ENCODE measurements around the gene RGS8. TPM values are rescaled to one million over a fixed set of nuclear protein-coding genes. Genes with fewer than 3 reads are reported as not detected.

The RGS8 gene
- total RNA-seq, 1 experiment from 2014 or later, result not detected

DNA sequence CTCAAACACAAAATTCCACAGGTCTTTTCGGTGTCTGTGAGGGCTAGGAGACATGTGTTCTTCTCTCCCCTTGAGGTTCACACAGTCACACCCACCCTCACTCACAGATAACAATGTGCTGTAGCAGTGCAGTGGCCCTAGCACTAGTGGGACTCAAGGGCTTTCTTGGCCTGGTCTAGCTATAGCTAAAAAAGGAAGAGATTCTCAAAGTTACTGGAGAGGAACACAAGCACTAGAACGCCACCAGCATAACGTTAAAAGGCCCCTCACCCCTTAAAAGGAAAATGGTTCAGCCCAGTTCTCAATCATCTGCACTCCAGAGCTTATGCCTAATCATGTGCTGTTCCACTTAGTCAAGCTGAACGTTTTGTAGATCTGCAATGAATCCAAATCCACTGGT is 39.5 kb downstream of the RGS8 start:
- BruUV-seq (replicated peaks), result no TSS peak
- POLR2A ChIA-PET, result no interaction called here
- intact Hi-C loops (cut with micrococcal nuclease; ENCODE audit: unreplicated experiment) (no loop called here), in situ Hi-C loops (cut with HindIII; ENCODE audit: low pct_unique_long_range_greater_than_20kb, low sequenced_read_pairs) (no loop called here)
- Histone ChIP-seq H3K9me3 (ENCODE audit: control insufficient read depth, insufficient read depth, low read depth, low read length) (no peaks in the 10 kb centered on the region), H3K27ac (ENCODE audit: low read length) (no peak overlapping the region), H3K4me1 (ENCODE audit: control insufficient read depth, insufficient read depth, low read length) (no peaks in the 10 kb centered on the region), H3K4me3 (ENCODE audit: low read depth in 2 of 2, low read length in 2 of 2) (no peak overlapping the region), H3K27me3 (ENCODE audit: control insufficient read depth, insufficient read depth, low read length) (no peaks in the 10 kb centered on the region; the same call in 1 of the 2 replicates), H3K36me3 (ENCODE audit: control insufficient read depth, insufficient read depth, low read length) (no peaks in the 10 kb centered on the region)
- CTCF ChIA-PET, result interaction anchor here (0.6 kb wide), 1 partner anchor 8 kb away, joined by 3 read pairs; no protein-coding TSS in a partner anchor
- TF ChIP-seq, protein P1, sequence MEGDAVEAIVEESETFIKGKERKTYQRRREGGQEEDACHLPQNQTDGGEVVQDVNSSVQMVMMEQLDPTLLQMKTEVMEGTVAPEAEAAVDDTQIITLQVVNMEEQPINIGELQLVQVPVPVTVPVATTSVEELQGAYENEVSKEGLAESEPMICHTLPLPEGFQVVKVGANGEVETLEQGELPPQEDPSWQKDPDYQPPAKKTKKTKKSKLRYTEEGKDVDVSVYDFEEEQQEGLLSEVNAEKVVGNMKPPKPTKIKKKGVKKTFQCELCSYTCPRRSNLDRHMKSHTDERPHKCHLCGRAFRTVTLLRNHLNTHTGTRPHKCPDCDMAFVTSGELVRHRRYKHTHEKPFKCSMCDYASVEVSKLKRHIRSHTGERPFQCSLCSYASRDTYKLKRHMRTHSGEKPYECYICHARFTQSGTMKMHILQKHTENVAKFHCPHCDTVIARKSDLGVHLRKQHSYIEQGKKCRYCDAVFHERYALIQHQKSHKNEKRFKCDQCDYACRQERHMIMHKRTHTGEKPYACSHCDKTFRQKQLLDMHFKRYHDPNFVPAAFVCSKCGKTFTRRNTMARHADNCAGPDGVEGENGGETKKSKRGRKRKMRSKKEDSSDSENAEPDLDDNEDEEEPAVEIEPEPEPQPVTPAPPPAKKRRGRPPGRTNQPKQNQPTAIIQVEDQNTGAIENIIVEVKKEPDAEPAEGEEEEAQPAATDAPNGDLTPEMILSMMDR (IDR thresholded peaks at IDR 0.05), result no peak
- TF ChIP-seq TCF7L2 (IDR thresholded peaks at IDR 0.05; ENCODE audit: low read depth, low read length) (no peak), POLR2AphosphoS5 (IDR thresholded peaks at IDR 0.05; ENCODE audit: low read depth, low read length) (no peak), SIN3A (IDR thresholded peaks at IDR 0.05; ENCODE audit: borderline replicate concordance, insufficient read depth, low read depth, low read length) (no peak)
- TF ChIP-seq, protein P2, sequence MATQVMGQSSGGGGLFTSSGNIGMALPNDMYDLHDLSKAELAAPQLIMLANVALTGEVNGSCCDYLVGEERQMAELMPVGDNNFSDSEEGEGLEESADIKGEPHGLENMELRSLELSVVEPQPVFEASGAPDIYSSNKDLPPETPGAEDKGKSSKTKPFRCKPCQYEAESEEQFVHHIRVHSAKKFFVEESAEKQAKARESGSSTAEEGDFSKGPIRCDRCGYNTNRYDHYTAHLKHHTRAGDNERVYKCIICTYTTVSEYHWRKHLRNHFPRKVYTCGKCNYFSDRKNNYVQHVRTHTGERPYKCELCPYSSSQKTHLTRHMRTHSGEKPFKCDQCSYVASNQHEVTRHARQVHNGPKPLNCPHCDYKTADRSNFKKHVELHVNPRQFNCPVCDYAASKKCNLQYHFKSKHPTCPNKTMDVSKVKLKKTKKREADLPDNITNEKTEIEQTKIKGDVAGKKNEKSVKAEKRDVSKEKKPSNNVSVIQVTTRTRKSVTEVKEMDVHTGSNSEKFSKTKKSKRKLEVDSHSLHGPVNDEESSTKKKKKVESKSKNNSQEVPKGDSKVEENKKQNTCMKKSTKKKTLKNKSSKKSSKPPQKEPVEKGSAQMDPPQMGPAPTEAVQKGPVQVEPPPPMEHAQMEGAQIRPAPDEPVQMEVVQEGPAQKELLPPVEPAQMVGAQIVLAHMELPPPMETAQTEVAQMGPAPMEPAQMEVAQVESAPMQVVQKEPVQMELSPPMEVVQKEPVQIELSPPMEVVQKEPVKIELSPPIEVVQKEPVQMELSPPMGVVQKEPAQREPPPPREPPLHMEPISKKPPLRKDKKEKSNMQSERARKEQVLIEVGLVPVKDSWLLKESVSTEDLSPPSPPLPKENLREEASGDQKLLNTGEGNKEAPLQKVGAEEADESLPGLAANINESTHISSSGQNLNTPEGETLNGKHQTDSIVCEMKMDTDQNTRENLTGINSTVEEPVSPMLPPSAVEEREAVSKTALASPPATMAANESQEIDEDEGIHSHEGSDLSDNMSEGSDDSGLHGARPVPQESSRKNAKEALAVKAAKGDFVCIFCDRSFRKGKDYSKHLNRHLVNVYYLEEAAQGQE (IDR thresholded peaks at IDR 0.05; ENCODE audit: insufficient read depth in 1 of 2, low read depth in 2 of 2, low read length in 1 of 2), result no peak
- ATAC-seq, result no peak
- DNase-seq (ENCODE audit: low read depth, low spot score), result no peak

DNA sequence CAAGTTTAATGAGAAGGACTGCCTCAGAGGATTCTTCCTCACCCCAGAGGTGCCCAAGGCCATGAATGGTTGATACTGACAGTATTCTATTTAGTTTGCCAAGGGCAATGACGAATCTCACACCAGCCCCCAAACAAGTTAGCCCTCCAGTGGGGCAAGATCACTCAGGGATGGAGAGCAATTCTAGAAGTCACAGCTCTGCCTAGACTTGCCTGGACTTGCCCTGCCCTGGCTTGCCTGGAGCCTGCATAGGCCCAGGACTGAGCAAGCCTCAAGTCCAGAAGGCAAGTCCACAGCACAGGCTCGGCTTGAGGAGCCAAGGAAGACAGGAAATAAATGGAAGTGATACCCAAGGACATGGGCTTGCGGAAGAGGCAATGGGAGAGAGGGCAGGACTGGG is 40.7 kb downstream of the RGS8 start:
- no peak for DNase-seq (ENCODE audit: low read depth, low spot score)
- Histone ChIP-seq H3K4me3 (ENCODE audit: low read depth in 2 of 2, low read length in 2 of 2) (no peak overlapping the region), H3K27ac (ENCODE audit: low read length) (no peak overlapping the region), H3K9me3 (ENCODE audit: control insufficient read depth, insufficient read depth, low read depth, low read length) (no peaks in the 10 kb centered on the region), H3K4me1 (ENCODE audit: control insufficient read depth, insufficient read depth, low read length) (no peaks in the 10 kb centered on the region), H3K36me3 (ENCODE audit: control insufficient read depth, insufficient read depth, low read length) (no peaks in the 10 kb centered on the region), H3K27me3 (ENCODE audit: control insufficient read depth, insufficient read depth, low read length) (peaks cover 5% of the 10 kb centered on the region; the same call in 1 of the 2 replicates)
- ATAC-seq, result no peak
- TF ChIP-seq SIN3A (IDR thresholded peaks at IDR 0.05; ENCODE audit: borderline replicate concordance, insufficient read depth, low read depth, low read length) (no peak), TCF7L2 (IDR thresholded peaks at IDR 0.05; ENCODE audit: low read depth, low read length) (no peak), POLR2AphosphoS5 (IDR thresholded peaks at IDR 0.05; ENCODE audit: low read depth, low read length) (no peak)
- TF ChIP-seq, protein P1 (IDR thresholded peaks at IDR 0.05), result no peak
- TF ChIP-seq, protein P2 (IDR thresholded peaks at IDR 0.05; ENCODE audit: insufficient read depth in 1 of 2, low read depth in 2 of 2, low read length in 1 of 2), result no peak
- intact Hi-C loops (cut with micrococcal nuclease; ENCODE audit: unreplicated experiment) (no loop called here), in situ Hi-C loops (cut with HindIII; ENCODE audit: low pct_unique_long_range_greater_than_20kb, low sequenced_read_pairs) (no loop called here)
- no TSS peak for BruUV-seq (replicated peaks)
- CTCF ChIA-PET, result no interaction called here
- POLR2A ChIA-PET, result no interaction called here
